SK-N-SH treated with all-trans-retinoic acid at 6 μM for 48 hours (cell line): Measurements from ENCODE around the gene TEAD4.

Experiments
- ATAC-seq: fragments of 200-7000 bp; cut with Tn5 transposase; 3 replicates; pipeline ENCODE4 v1.9.1; 2020; ENCODE audit warnings: mild to moderate bottlenecking, moderate library complexity
- ARNTL ChIP-seq: fragments of 450-650 bp; formaldehyde crosslinking; IDR thresholded peaks from 2 replicates; pipeline ENCODE4 v1.5.0; 2020; ENCODE audit warnings: low read depth, mild to moderate bottlenecking, moderate library complexity, borderline replicate concordance
- CSDC2 ChIP-seq: fragments of 250-450 bp; sonication (Bioruptor Pico); IDR thresholded peaks from 2 replicates; pipeline ENCODE4 v1.5.0; 2020; ENCODE audit warnings: mild to moderate bottlenecking, moderate library complexity
- ESRRG ChIP-seq: fragments of 250-450 bp; sonication (Bioruptor Pico); IDR thresholded peaks from 2 replicates; pipeline ENCODE4 v1.6.1; 2021; ENCODE audit warnings: mild to moderate bottlenecking
- GLIS3 ChIP-seq: fragments of 250-450 bp; sonication (Bioruptor Pico); IDR thresholded peaks from 2 replicates; pipeline ENCODE4 v1.5.0; 2020; ENCODE audit warnings: mild to moderate bottlenecking, moderate library complexity
- OSR1 ChIP-seq: fragments of 250-450 bp; sonication (Bioruptor Pico); IDR thresholded peaks from 2 replicates; pipeline ENCODE4 v1.8.0; 2022; ENCODE audit warnings: moderate library complexity, mild to moderate bottlenecking, inconsistent platforms
- PPARA ChIP-seq: fragments of 250-450 bp; sonication (Bioruptor Pico); IDR thresholded peaks from 2 replicates; pipeline ENCODE4 v1.5.0; 2020; ENCODE audit warnings: mild to moderate bottlenecking, borderline replicate concordance
- RARB ChIP-seq: fragments of 250-450 bp; sonication (Bioruptor Pico); IDR thresholded peaks from 2 replicates; pipeline ENCODE4 v1.8.0; 2021; ENCODE audit warnings: mild to moderate bottlenecking, moderate library complexity
- TOX ChIP-seq: fragments of 250-450 bp; sonication (Bioruptor Pico); IDR thresholded peaks from 2 replicates; pipeline ENCODE4 v1.8.0; 2021; ENCODE audit warnings: mild to moderate bottlenecking, moderate library complexity, borderline replicate concordance
- ZFP3 ChIP-seq: fragments of 250-450 bp; sonication (Bioruptor Pico); IDR thresholded peaks from 2 replicates; pipeline ENCODE4 v1.5.0; 2020; ENCODE audit warnings: mild to moderate bottlenecking, moderate library complexity
- ZFP30 ChIP-seq: fragments of 450-650 bp; formaldehyde crosslinking; IDR thresholded peaks from 2 replicates; pipeline ENCODE4 v1.5.0; 2022; ENCODE audit warnings: mild to moderate bottlenecking, moderate library complexity
- ZNF565 ChIP-seq: fragments of 450-650 bp; formaldehyde crosslinking; conservative IDR thresholded peaks from 2 replicates; pipeline ENCODE4 v1.5.0; 2020; ENCODE audit warnings: low read depth, mild to moderate bottlenecking, moderate library complexity
- ZNF70 ChIP-seq: fragments of 450-650 bp; formaldehyde crosslinking; IDR thresholded peaks from 2 replicates; pipeline ENCODE4 v1.5.0; 2020; ENCODE audit warnings: mild to moderate bottlenecking, moderate library complexity
- TF ChIP-seq, protein P1 (sequence below): fragments of 250-450 bp; sonication (Bioruptor Pico); IDR thresholded peaks from 2 replicates; pipeline ENCODE4 v1.5.1; 2020; ENCODE audit warnings: low read depth, mild to moderate bottlenecking, moderate library complexity
- TF ChIP-seq, protein P2 (sequence below): fragments of 250-450 bp; sonication (Bioruptor Pico); IDR thresholded peaks from 2 replicates; pipeline ENCODE4 v1.5.1; 2021; ENCODE audit warnings: mild to moderate bottlenecking, moderate library complexity
- TF ChIP-seq, protein P3 (sequence below): fragments of 250-450 bp; sonication (Bioruptor Pico); IDR thresholded peaks from 2 replicates; pipeline ENCODE4 v1.8.0; 2021; ENCODE audit warnings: low read depth, mild to moderate bottlenecking, moderate library complexity, borderline replicate concordance
- TF ChIP-seq, protein P4 (sequence below): fragments of 250-450 bp; sonication (Bioruptor Pico); IDR thresholded peaks from 2 replicates; pipeline ENCODE4 v1.8.0; 2020; ENCODE audit warnings: mild to moderate bottlenecking, moderate library complexity, borderline replicate concordance

Gene TEAD4

DNA sequence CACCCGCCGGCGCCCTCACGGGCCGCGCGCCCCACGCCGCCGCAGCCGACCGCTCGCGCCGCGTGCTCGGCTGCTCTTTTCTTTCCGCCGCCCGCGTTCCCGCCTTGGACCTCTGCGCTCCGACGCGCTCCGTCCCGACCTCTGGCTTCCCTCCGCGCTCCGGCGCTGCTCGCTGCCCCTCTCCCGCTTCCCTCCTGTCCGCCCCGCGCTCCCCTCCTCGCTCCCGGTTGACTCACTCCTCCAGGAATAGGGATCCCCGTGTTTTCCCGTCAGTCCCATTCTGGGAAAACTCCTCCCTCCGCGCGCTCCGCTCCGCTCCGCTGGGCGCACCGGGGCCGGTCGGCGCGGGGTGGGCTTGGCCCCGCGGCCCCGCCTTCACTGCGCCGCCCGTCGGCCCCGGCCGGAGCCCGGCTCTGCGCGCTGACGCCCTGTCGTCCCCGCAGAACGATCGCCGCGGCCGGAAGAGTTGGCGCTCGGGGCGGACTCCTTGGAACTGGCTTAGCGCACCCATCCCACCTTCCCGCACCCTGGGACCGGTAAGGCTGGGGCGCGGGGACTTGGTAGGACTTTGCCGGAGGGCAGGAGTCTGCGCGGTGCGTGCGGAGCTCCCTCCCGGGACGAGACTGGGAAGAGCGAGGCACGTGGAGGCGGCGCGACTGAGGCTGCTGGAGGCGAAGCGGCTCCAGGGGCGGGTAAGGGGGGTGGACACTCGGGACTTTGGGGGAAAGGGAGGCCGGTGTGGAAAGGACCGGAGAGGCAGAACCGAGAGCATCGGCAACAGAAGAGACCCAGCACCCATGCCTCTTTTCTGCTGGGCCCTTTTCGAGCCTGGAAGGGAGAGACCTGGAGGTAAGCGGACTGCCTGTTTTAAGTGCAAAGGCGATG is 550 bp downstream of the TEAD4 start:
- TF ChIP-seq ZFP3 (CRISPR knock-in tag) (peak; percentile 89), ESRRG (CRISPR knock-in tag) (no peak)
- ATAC-seq = peak; percentile 66

DNA sequence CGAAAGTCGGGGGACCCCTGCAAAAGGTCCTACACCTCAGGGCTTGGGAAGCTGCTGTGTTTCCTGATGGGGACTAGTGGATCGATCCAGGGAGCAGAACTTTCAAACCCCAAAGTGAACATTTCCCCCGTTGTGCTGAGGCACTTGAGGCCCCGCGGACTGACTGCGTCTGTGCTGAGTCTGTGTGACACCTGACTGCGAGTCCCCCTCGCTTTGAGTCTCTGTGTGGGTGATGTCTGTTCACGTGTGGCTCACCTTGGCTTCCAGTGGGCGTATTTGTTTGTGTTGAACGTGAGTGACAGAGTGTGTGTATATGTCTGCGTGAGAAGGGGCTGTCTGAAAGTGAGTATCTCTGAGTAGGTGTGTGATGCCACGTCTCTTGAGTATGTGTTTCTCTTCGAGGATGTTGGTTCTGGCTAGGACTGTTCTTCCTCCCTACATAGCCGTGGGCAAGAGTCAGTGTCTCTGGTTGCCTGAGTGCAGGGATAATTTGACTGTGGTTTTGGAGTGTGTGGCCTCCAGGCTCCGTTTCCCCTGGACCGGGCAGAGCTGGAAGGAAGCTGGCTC is 1.3 kb downstream of the TEAD4 start:
- ATAC-seq = peak; percentile 10
- TF ChIP-seq, protein P1, sequence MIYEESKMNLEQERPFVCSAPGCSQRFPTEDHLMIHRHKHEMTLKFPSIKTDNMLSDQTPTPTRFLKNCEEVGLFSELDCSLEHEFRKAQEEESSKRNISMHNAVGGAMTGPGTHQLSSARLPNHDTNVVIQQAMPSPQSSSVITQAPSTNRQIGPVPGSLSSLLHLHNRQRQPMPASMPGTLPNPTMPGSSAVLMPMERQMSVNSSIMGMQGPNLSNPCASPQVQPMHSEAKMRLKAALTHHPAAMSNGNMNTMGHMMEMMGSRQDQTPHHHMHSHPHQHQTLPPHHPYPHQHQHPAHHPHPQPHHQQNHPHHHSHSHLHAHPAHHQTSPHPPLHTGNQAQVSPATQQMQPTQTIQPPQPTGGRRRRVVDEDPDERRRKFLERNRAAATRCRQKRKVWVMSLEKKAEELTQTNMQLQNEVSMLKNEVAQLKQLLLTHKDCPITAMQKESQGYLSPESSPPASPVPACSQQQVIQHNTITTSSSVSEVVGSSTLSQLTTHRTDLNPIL = no peak
- no peak for TF ChIP-seq ZNF70 (CRISPR knock-in tag)
- no peak for TF ChIP-seq TOX (CRISPR knock-in tag)
- TF ChIP-seq ZNF565 (CRISPR knock-in tag) = no peak
- TF ChIP-seq, protein P2, sequence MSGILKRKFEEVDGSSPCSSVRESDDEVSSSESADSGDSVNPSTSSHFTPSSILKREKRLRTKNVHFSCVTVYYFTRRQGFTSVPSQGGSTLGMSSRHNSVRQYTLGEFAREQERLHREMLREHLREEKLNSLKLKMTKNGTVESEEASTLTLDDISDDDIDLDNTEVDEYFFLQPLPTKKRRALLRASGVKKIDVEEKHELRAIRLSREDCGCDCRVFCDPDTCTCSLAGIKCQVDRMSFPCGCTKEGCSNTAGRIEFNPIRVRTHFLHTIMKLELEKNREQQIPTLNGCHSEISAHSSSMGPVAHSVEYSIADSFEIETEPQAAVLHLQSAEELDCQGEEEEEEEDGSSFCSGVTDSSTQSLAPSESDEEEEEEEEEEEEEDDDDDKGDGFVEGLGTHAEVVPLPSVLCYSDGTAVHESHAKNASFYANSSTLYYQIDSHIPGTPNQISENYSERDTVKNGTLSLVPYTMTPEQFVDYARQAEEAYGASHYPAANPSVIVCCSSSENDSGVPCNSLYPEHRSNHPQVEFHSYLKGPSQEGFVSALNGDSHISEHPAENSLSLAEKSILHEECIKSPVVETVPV = no peak

DNA sequence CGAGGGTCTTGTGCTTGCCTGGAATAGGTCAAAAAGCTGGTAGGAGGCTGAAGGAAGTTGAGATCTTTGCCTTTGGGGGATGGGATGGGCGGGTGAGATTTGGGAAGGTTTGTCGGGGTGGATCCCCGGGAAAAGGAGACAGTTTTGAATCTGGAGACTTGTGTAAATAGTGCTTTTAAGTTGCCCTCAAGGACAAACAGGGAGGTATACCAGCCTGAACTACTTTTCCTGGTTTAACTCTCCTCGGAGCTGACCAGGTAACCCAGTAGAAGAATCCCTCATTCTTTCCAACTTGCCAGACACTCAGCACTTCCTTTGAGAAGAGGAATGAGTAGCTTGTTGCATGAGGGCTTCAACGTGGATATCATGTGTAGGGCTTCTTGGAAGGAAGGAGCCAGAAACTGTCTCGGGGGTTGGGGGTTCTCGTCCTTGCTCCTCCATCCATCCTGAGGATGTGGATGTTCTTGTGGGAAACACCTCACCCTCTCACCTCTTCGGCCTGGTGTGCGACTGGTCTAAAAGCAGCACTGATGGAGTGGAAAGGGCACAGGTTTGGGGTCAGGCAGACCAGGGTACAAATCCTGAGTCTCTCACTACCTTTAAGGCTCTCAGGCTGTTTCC is 1.9 kb downstream of the TEAD4 start:
- TF ChIP-seq PPARA (CRISPR knock-in tag) = no peak
- no peak for TF ChIP-seq ZFP30 (CRISPR knock-in tag)
- TF ChIP-seq RARB (CRISPR knock-in tag) = no peak
- TF ChIP-seq, protein P3, sequence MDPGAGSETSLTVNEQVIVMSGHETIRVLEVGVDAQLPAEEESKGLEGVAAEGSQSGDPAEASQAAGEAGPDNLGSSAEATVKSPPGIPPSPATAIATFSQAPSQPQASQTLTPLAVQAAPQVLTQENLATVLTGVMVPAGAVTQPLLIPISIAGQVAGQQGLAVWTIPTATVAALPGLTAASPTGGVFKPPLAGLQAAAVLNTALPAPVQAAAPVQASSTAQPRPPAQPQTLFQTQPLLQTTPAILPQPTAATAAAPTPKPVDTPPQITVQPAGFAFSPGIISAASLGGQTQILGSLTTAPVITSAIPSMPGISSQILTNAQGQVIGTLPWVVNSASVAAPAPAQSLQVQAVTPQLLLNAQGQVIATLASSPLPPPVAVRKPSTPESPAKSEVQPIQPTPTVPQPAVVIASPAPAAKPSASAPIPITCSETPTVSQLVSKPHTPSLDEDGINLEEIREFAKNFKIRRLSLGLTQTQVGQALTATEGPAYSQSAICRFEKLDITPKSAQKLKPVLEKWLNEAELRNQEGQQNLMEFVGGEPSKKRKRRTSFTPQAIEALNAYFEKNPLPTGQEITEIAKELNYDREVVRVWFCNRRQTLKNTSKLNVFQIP (CRISPR knock-in tag) = no peak
- no peak for TF ChIP-seq CSDC2 (CRISPR knock-in tag)
- TF ChIP-seq ZNF565 (CRISPR knock-in tag) = no peak
- TF ChIP-seq, protein P2 = no peak
- ATAC-seq = no peak

DNA sequence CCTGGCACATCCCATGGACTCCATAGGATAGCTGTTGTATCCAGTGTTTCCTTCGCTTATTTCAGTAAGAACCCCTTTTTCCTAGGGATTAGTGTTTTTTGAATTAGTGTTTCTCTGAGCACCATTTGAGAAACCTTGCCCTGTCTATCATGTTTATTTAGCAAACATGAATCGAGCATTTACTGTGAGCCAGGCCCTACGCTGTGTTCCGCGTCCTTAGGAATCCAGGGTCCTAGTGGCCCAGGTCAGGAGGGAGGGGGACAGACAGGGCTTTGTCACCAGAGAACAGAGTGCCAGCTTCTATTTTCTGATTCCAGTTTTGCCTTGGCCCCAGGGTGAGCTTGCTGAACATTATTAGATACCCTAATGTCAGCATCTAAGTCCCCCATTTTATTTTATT is 2.5 kb downstream of the TEAD4 start:
- ATAC-seq = no peak
- no peak for TF ChIP-seq OSR1 (CRISPR knock-in tag)
- TF ChIP-seq GLIS3 (CRISPR knock-in tag) = no peak
- TF ChIP-seq RARB (CRISPR knock-in tag) = no peak
- TF ChIP-seq, protein P1 = no peak
- no peak for TF ChIP-seq ARNTL (CRISPR knock-in tag)
- TF ChIP-seq TOX (CRISPR knock-in tag) = no peak
- TF ChIP-seq, protein P4, sequence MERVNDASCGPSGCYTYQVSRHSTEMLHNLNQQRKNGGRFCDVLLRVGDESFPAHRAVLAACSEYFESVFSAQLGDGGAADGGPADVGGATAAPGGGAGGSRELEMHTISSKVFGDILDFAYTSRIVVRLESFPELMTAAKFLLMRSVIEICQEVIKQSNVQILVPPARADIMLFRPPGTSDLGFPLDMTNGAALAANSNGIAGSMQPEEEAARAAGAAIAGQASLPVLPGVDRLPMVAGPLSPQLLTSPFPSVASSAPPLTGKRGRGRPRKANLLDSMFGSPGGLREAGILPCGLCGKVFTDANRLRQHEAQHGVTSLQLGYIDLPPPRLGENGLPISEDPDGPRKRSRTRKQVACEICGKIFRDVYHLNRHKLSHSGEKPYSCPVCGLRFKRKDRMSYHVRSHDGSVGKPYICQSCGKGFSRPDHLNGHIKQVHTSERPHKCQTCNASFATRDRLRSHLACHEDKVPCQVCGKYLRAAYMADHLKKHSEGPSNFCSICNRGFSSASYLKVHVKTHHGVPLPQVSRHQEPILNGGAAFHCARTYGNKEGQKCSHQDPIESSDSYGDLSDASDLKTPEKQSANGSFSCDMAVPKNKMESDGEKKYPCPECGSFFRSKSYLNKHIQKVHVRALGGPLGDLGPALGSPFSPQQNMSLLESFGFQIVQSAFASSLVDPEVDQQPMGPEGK = no peak
